ENCODE results near the gene AKAP10.

- TF ChIP-seq, protein P1, sequence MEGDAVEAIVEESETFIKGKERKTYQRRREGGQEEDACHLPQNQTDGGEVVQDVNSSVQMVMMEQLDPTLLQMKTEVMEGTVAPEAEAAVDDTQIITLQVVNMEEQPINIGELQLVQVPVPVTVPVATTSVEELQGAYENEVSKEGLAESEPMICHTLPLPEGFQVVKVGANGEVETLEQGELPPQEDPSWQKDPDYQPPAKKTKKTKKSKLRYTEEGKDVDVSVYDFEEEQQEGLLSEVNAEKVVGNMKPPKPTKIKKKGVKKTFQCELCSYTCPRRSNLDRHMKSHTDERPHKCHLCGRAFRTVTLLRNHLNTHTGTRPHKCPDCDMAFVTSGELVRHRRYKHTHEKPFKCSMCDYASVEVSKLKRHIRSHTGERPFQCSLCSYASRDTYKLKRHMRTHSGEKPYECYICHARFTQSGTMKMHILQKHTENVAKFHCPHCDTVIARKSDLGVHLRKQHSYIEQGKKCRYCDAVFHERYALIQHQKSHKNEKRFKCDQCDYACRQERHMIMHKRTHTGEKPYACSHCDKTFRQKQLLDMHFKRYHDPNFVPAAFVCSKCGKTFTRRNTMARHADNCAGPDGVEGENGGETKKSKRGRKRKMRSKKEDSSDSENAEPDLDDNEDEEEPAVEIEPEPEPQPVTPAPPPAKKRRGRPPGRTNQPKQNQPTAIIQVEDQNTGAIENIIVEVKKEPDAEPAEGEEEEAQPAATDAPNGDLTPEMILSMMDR (IDR thresholded peaks at IDR 0.05; ENCODE audit: low read depth, low read length) = no peak
- no peak for TF ChIP-seq EZH2phosphoT487 (IDR thresholded peaks at IDR 0.05; ENCODE audit: low read depth)
Measured at GRCh38 chr17:19973156-19973555, 4.5 kb downstream of the AKAP10 start.
